ENCODE results near the gene SPAST. TPM values are rescaled to one million over a fixed set of nuclear protein-coding genes. Genes with fewer than 3 reads are reported as not detected.

The SPAST gene
- total and polyA plus RNA-seq, 2 donors from 2014 or later: 3.8 to 13.6 TPM

GRCh38 chr2:32061973-32062861 is 1.1 kb upstream of the SPAST start:
- peak overlapping the region; percentile 26 to 60 for H3K27ac ChIP-seq (ENCODE audit: low read depth in 2 of 2, low read length in 2 of 2)
- DNase-seq: peak in 4 of 5 donors; percentile 23 to 60 (median 49)
- TF ChIP-seq CTCF (IDR thresholded peaks at IDR 0.05; ENCODE audit: borderline replicate concordance, extremely low read depth, insufficient read depth): no peak
- peak overlapping the region in 2 of 3 donors; percentile 83 to 84 for H3K9ac ChIP-seq (ENCODE audit: low read length in 3 of 3)
- no peaks in the 10 kb centered on the region for H3K9me3 ChIP-seq (ENCODE audit: control insufficient read depth in 2 of 3, insufficient read depth in 1 of 3, low read length in 3 of 3)
- intact Hi-C loops (cut with DNase I): no loop called here
- H3K4me3 ChIP-seq (ENCODE audit: low read length in 3 of 3): peak overlapping the region; percentile 92 to 95 (median 93)
- no peak for FAIRE-seq
- no peaks in the 10 kb centered on the region for H3K27me3 ChIP-seq (ENCODE audit: control insufficient read depth, insufficient read depth, low read length)
- peaks cover 0 to 8% (median 0%) of the 10 kb centered on the region in 3 donors for H3K4me1 ChIP-seq (ENCODE audit: control insufficient read depth in 2 of 3, insufficient read depth in 2 of 3, low read depth in 1 of 3, low read length in 3 of 3)
- H3K36me3 ChIP-seq (ENCODE audit: control insufficient read depth in 2 of 3, insufficient read depth in 3 of 3, low read length in 3 of 3): no peaks in the 10 kb centered on the region

GRCh38 chr2:32064021-32064601 is 755 bp downstream of the SPAST start:
- Histone ChIP-seq H3K4me3 (ENCODE audit: low read length in 3 of 3) (peak overlapping the region; percentile 69 to 93 (median 90)), H3K36me3 (ENCODE audit: control insufficient read depth in 2 of 3, insufficient read depth in 3 of 3, low read length in 3 of 3) (no peaks in the 10 kb centered on the region), H3K9ac (ENCODE audit: low read length in 3 of 3) (peak overlapping the region; percentile 36 to 65 (median 63)), H3K4me1 (ENCODE audit: control insufficient read depth in 2 of 3, insufficient read depth in 2 of 3, low read depth in 1 of 3, low read length in 3 of 3) (peaks cover 0 to 8% (median 0%) of the 10 kb centered on the region in 3 donors), H3K27me3 (ENCODE audit: control insufficient read depth, insufficient read depth, low read length) (no peaks in the 10 kb centered on the region), H3K27ac (ENCODE audit: low read depth in 2 of 2, low read length in 2 of 2) (peak overlapping the region; percentile 67 to 89), H3K9me3 (ENCODE audit: control insufficient read depth in 2 of 3, insufficient read depth in 1 of 3, low read length in 3 of 3) (no peaks in the 10 kb centered on the region)
- DNase-seq (peak in 4 of 5 donors; percentile 21 to 77 (median 43)), FAIRE-seq (no peak)
- intact Hi-C loops (cut with DNase I): no loop called here
- no peak for TF ChIP-seq CTCF (IDR thresholded peaks at IDR 0.05; ENCODE audit: borderline replicate concordance, extremely low read depth, insufficient read depth)

- H3K4me3 ChIP-seq (ENCODE audit: low read length in 3 of 3): peak overlapping the region; percentile 69 to 93 (median 90)
- intact Hi-C loops (cut with DNase I): no loop called here
- H3K9ac ChIP-seq (ENCODE audit: low read length in 3 of 3): peak overlapping the region in 2 of 3 donors; percentile 36 to 65
- H3K27ac ChIP-seq (ENCODE audit: low read depth in 2 of 2, low read length in 2 of 2): no peak overlapping the region
- FAIRE-seq (no peak), DNase-seq (no peak)
- H3K36me3 ChIP-seq (ENCODE audit: control insufficient read depth in 2 of 3, insufficient read depth in 3 of 3, low read length in 3 of 3): no peaks in the 10 kb centered on the region
- H3K9me3 ChIP-seq (ENCODE audit: control insufficient read depth in 2 of 3, insufficient read depth in 1 of 3, low read length in 3 of 3): no peaks in the 10 kb centered on the region
- no peaks in the 10 kb centered on the region for H3K27me3 ChIP-seq (ENCODE audit: control insufficient read depth, insufficient read depth, low read length)
- peaks cover 0 to 8% (median 0%) of the 10 kb centered on the region in 3 donors for H3K4me1 ChIP-seq (ENCODE audit: control insufficient read depth in 2 of 3, insufficient read depth in 2 of 3, low read depth in 1 of 3, low read length in 3 of 3)
- TF ChIP-seq CTCF (IDR thresholded peaks at IDR 0.05; ENCODE audit: borderline replicate concordance, extremely low read depth, insufficient read depth): no peak
These were observed 1.4 kb downstream of the SPAST start for GRCh38 chr2:32064713-32065112.

All from kidney (tissue), 14 donors.